Ureter (tissue), 1 donor: ENCODE measurements around the gene SH2D4B. TPM values are rescaled to one million over a fixed set of nuclear protein-coding genes. Genes with fewer than 3 reads are reported as not detected.
"Not testable (repeated sequence)": the region's sequence is repeated elsewhere in the genome, so short reads cannot be mapped to it uniquely, and the experiment has no call there.

ENCODE experiments used
- DNase-seq: peaks from one replicate; pipeline ENCODE4 v3.0.0-alpha.2; 2020; ENCODE audit warnings: low spot score
- total RNA-seq: library from RNA; stranded (reverse); gene quantifications from one replicate; pipeline ENCODE4 v1.2.4, GENCODE V29; 2023
- donor health status: DM: yes; HTN: yes; CAD: no.

The SH2D4B gene
- total RNA-seq, 1 donor from 2014 or later, result not detected

DNA sequence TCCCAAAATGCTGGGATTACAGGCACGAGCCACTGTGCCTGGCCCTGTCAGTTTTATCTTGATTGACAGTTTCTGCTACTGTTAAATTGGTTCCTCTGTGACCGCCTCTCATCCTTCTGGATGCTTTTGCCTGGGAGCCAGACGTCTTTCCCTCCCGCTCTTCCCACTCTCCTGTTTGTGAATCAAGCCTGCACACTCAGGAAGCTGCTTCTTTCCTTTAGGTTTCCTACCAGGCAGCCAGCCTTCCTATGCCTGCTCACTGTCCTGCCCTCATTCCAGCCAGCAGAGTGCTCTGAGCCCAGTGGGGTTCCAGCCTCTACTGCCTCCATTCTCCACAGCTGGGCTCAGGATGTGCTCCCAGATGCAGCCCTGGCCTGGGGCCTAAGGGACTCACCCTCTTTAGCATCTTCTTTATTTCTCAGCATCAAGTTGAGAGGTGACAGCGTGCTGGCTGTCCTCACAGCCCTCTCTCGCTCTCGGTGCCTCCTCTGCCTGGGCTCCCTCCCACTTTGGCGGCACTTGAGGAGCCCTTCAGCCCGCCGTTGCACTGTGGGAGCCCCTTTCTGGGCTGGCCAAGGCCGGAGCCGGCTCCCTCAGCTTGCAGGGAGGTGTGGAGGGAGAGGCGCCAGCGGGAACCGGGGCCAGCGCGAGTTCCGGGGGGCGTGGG lies 5.1 kb downstream of the SH2D4B start:
- DNase-seq, result no peak

DNA sequence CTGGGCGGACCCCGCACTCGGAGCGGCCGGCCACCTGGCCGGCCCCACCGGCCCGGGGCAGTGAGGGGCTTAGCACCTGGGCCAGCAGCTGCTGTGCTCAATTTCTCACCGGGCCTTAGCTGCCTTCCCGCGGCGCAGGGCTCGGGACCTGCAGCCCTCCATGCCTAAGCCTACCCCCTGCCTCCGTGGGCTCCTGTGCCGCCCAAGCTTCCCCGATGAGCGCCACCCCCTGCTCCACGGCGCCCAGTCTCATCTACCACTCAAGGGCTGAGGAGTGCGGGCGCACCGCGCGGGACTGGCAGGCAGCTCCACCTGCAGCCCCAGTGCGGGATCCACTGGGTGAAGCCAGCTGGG lies 5.6 kb downstream of the SH2D4B start:
- DNase-seq, result not testable (repeated sequence)

DNA sequence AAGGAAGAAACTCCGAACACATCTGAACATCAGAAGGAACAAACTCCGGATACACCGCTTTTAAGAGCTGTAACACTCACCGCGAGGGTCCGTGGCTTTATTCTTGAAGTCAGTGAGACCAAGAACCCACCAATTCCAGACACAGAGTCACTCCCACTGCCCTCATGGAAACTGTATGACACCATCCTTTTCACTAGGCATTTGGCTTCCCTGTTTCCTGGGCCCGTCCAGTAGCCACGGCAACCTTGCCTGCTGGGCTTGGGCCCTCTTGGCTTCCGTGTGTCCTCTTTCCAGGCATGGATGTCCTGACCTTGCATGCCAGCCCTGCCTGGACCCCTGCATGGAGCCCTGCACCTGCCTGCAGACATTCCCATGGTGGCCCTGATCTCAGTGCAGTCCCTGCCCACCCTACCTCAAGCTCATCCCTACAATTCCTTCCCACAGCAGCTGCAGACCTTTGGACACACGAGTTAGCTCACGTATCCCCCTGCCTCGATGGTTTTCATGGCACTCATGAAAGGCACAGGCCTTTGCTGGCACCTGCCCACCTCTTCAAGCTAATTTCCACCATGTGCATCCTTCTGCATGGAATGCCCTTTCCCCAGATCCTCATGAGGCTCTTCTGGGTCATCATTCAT lies 6.7 kb downstream of the SH2D4B start:
- DNase-seq, result no peak

GRCh38 chr10:80545258-80545881 lies 7.7 kb downstream of the SH2D4B start:
- DNase-seq, result no peak

DNA sequence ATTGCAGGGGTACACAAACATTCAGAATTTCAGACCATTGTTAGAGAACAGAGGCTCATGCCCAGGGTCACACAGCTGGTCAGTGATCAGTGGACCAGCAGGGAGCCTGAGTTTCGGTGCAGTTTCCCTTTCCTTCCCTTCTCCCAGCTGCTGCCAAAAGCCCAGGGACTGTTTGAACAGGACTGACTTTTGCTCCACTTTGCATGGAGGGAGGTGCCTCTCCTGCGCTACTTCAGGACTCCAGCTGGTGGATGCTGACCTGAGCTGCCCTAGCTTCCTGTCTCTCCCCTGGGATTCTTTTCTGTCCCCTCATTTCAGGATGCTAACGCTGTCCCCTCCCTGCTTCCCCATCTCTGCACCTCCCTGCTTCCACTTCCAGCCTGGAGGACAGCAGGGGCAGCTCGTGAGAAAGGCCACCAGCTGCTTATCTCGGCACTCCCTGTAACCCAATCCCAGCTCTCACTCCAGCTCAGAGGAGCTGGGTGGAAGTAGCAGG lies 14.5 kb downstream of the SH2D4B start:
- no peak for DNase-seq

GRCh38 chr10:80553436-80553835 lies 15.7 kb downstream of the SH2D4B start:
- DNase-seq, result no peak

- no peak for DNase-seq
Measured at GRCh38 chr10:80554050-80554449, 16.3 kb downstream of the SH2D4B start.

DNA sequence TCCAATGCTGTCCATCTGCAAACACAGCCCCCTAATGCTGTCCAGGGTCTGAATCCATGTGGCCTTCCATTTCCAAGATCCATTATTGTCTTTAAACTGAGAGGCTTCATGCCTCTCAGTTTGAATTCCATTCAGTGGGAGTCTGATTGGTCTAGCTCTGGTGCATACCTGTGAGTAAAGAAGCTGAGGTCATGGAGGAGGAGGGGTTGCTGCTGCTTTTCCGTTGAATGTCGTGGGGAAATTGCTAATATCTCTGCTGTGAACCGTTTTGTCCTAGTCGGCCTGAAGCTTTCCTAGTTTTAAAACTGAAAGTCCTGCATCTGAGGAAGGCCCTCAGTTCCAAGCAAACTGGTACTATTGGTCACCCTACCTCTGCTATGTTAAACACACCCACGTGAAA lies 17.7 kb downstream of the SH2D4B start:
- DNase-seq, result no peak

DNA sequence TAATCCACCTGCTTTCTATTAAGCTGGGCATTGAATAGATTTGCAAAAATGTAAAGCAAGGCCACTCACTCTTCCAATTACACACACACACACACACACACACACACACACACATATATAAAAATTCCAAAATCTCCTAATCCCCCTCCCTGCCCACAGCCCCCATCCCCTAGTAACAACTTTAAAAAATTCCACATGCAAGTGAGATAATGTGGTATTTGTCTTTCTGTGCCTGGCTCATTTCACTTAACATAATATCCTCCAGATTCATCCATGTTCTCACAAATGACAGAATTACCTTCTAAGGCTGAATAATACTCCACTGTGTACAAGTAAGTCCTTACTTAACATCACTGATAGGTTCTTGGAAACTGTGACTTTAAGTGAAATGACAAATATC lies 24.2 kb downstream of the SH2D4B start:
- DNase-seq, result no peak

GRCh38 chr10:80567292-80567691 lies 29.6 kb downstream of the SH2D4B start:
- no peak for DNase-seq

GRCh38 chr10:80569131-80569895 lies 31.6 kb downstream of the SH2D4B start:
- no peak for DNase-seq

- no peak for DNase-seq
Measured at GRCh38 chr10:80571352-80571751, 33.6 kb downstream of the SH2D4B start.

DNA sequence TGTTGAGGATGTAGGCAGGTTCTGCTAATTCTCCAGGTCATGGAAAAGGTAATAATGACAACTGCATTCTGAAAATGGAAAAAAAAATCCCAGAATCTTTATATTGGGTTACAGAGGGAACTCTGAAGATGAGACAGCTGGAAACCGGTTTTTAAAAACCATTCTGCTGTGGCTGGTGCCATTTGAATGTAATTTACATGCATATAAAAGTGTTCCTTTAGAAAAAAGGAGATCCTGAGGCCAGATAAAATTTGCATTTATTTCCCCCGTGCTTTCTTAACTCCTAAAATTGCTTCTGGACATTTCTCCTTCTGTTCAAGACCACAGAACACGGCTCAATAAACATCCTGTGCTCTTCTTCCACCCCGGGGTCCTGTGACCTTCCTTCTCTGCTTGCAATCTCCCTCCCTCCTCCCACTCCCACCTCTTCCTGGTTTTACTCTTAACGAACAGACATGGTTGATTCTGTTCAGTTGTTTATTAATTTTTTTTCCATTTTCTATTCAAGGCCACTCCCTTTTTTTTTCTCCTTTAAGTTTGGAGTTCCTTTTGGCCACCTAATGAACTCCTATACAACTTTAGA lies 41.6 kb downstream of the SH2D4B start:
- DNase-seq, result no peak

GRCh38 chr10:80579849-80580637 lies 42.3 kb downstream of the SH2D4B start:
- DNase-seq, result no peak

GRCh38 chr10:80580638-80581468 lies 43.2 kb downstream of the SH2D4B start:
- DNase-seq, result no peak

- DNase-seq, result peak; percentile 23
Measured at GRCh38 chr10:80581469-80581835, 43.8 kb downstream of the SH2D4B start.

DNA sequence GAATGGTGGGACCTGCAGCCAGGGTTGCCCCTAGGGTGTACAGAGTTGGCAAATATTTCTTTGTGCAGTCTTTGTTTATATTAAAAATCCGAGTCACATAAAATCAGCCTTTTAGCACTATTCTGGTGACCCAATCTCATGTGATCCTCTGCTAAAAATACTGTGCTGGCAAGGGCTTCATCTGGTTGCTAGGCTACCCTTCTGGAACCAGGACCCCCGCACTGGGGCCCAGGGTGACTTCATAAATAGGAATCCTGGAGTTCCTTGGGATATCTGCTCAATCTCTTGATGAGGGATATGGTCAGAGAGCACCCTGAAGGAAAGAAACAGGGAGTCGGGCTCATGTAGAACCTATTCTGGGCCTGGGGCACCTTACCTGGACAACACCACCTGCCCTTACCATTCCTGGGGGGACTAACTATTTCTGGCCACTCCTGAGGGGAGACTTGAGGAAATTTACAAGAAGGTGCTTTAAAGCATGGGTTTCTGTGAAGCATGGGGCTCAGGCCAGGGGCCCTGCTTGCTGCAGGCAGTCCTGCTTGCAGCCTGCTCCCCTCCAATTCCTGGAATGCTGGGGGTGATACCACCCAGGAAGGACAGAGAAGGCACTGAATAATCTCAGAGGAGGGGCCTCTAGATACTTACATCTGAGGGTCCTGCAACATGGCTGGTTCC lies 44.7 kb downstream of the SH2D4B start:
- no peak for DNase-seq

GRCh38 chr10:80583685-80584084 lies 46.0 kb downstream of the SH2D4B start:
- no peak for DNase-seq

- DNase-seq, result peak; percentile 35
Measured at GRCh38 chr10:80585812-80586211, 48.1 kb downstream of the SH2D4B start.

- DNase-seq, result peak; percentile 13
Measured at GRCh38 chr10:80588546-80588945, 50.8 kb downstream of the SH2D4B start.
